Measurements from ENCODE around the gene NPHP4.

The NPHP4 gene

GRCh38 chr1:5877683-5878530, 114.3 kb downstream of the NPHP4 start:
- H3K27ac ChIP-seq = no peak overlapping the region
- H2AFZ ChIP-seq = no peak overlapping the region
- H3K4me3 ChIP-seq (ENCODE audit: low read depth, low read length) = no peak overlapping the region
- H3K4me1 ChIP-seq = no peaks in the 10 kb centered on the region
- no peaks in the 10 kb centered on the region for H3K27me3 ChIP-seq (ENCODE audit: control insufficient read depth, insufficient read depth, low read length)
- no peak for TF ChIP-seq CTCF (IDR thresholded peaks at IDR 0.05)
- H3K9ac ChIP-seq = no peak overlapping the region
- H3K79me2 ChIP-seq = no peaks in the 10 kb centered on the region
- H3K9me3 ChIP-seq (ENCODE audit: control insufficient read depth, low read length) = no peaks in the 10 kb centered on the region
- H3K4me2 ChIP-seq (ENCODE audit: low read length) = no peak overlapping the region
- no peaks in the 10 kb centered on the region for H3K36me3 ChIP-seq (ENCODE audit: control insufficient read depth, insufficient read depth, low read length)

DNA sequence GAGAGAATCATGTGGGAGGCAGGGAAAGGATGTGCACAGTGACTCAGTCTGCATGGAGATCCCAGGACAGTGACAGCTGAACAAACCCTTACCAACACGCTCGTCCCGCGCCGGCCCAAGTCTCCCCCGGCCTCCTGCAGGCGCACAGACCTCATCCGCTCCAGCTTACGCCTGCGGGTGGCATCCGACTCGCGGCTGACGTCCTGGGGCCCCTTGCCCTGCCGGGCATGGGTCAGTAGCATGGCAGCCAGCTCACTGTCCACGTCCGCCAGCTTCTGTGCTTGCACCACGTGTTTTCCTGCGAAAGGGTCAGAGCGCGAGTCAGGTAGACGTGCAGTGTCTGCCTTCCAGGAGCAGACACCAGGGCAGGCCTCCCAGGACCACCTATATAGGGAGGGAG, 115.2 kb downstream of the NPHP4 start:
- Histone ChIP-seq H3K27ac (no peak overlapping the region), H3K4me1 (no peaks in the 10 kb centered on the region), H3K27me3 (ENCODE audit: control insufficient read depth, insufficient read depth, low read length) (no peaks in the 10 kb centered on the region), H3K9ac (no peak overlapping the region), H3K79me2 (no peaks in the 10 kb centered on the region), H3K9me3 (ENCODE audit: control insufficient read depth, low read length) (no peaks in the 10 kb centered on the region), H2AFZ (no peak overlapping the region), H3K4me3 (ENCODE audit: low read depth, low read length) (no peak overlapping the region), H3K36me3 (ENCODE audit: control insufficient read depth, insufficient read depth, low read length) (no peaks in the 10 kb centered on the region), H3K4me2 (ENCODE audit: low read length) (no peak overlapping the region)
- TF ChIP-seq CTCF (IDR thresholded peaks at IDR 0.05) = no peak

DNA sequence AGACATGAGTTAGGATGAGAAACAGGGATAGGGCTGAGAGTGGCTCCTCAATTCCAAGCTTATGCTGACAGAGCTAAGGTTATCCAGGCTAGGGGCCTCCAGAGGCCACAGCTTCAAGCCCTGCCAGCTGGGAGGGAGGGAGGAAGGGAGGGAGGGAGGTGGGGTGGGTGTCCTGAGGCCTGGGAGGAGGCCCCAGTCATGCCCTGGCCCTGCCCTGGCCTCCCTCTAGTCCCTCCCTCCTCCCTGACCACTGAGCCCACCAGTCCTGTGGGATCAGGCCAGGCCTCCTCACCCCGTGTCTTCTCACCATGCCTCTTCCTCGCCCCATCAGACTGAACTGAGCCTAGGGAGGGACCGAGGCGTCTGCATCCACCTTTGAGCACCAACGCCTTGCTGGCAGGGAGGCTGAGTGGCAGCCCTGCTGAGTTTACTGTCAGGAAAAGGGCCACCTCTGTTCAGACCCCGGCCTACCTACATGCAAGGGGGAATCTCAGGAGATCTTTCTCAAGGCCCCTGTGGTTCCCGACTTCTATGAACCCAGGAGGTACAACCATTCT, 116.1 kb downstream of the NPHP4 start:
- H3K9ac ChIP-seq = no peak overlapping the region
- no peaks in the 10 kb centered on the region for H3K36me3 ChIP-seq (ENCODE audit: control insufficient read depth, insufficient read depth, low read length)
- H3K27ac ChIP-seq = no peak overlapping the region
- TF ChIP-seq CTCF (IDR thresholded peaks at IDR 0.05) = no peak
- no peaks in the 10 kb centered on the region for H3K4me1 ChIP-seq
- H3K9me3 ChIP-seq (ENCODE audit: control insufficient read depth, low read length) = no peaks in the 10 kb centered on the region
- H2AFZ ChIP-seq = no peak overlapping the region
- no peak overlapping the region for H3K4me2 ChIP-seq (ENCODE audit: low read length)
- no peaks in the 10 kb centered on the region for H3K79me2 ChIP-seq
- no peaks in the 10 kb centered on the region for H3K27me3 ChIP-seq (ENCODE audit: control insufficient read depth, insufficient read depth, low read length)
- no peak overlapping the region for H3K4me3 ChIP-seq (ENCODE audit: low read depth, low read length)

- Histone ChIP-seq H3K27ac (no peak overlapping the region), H3K9me3 (ENCODE audit: control insufficient read depth, low read length) (no peaks in the 10 kb centered on the region), H3K27me3 (ENCODE audit: control insufficient read depth, insufficient read depth, low read length) (no peaks in the 10 kb centered on the region), H2AFZ (no peak overlapping the region), H3K4me2 (ENCODE audit: low read length) (no peak overlapping the region), H3K4me3 (ENCODE audit: low read depth, low read length) (no peak overlapping the region), H3K4me1 (no peaks in the 10 kb centered on the region), H3K36me3 (ENCODE audit: control insufficient read depth, insufficient read depth, low read length) (no peaks in the 10 kb centered on the region), H3K79me2 (no peaks in the 10 kb centered on the region), H3K9ac (no peak overlapping the region)
- TF ChIP-seq CTCF (IDR thresholded peaks at IDR 0.05) = no peak
These were observed 116.8 kb downstream of the NPHP4 start for GRCh38 chr1:5875345-5875910.
